GM19328 (cell line): Measurements from ENCODE around the gene LIPM.

ENCODE experiments used
- ATAC-seq: cut with Tn5 transposase; IDR thresholded peaks from one replicate; pipeline ENCODE4 v1.9.1; 2021; ENCODE audit warnings: mild to moderate bottlenecking, moderate library complexity; ENCODE audit not compliant: unreplicated experiment

Gene LIPM, protein sequence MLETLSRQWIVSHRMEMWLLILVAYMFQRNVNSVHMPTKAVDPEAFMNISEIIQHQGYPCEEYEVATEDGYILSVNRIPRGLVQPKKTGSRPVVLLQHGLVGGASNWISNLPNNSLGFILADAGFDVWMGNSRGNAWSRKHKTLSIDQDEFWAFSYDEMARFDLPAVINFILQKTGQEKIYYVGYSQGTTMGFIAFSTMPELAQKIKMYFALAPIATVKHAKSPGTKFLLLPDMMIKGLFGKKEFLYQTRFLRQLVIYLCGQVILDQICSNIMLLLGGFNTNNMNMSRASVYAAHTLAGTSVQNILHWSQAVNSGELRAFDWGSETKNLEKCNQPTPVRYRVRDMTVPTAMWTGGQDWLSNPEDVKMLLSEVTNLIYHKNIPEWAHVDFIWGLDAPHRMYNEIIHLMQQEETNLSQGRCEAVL

DNA sequence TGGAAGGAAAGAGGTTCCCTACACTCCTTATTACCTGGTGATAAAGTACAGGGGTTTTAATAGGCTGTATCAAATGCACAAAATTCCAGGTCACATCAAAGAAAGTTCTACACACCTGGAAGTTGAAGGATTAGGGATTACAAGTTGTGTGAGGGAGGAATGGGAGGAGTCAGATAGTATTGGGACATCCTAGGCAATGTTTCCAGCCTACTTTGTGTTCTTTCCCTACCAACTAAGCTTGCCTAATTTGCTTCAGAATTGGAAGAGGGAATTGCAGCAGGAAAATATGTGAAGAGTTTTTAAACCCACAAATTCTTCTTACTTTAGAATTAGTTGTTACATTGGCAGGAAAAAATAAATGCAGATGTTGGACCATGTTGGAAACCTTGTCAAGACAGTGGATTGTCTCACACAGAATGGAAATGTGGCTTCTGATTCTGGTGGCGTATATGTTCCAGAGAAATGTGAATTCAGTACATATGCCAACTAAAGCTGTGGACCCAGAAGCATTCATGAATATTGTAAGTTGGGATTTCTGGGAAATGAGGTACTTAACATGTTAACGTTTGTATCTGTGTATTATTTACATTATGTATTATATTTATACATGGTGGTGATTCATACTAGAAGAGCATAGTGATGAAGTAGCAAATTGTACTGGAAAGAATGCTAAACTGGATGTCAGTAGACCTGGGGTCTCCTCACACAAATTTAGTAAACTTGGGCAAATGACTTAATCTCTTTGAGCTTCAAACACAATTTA is at the start of gene LIPM:
TSS of gene LIPM (plus strand) at position 208 of the 763 bp plus-strand sequence. CDS start at position 375, 167 bp downstream.
- no peak for ATAC-seq

DNA sequence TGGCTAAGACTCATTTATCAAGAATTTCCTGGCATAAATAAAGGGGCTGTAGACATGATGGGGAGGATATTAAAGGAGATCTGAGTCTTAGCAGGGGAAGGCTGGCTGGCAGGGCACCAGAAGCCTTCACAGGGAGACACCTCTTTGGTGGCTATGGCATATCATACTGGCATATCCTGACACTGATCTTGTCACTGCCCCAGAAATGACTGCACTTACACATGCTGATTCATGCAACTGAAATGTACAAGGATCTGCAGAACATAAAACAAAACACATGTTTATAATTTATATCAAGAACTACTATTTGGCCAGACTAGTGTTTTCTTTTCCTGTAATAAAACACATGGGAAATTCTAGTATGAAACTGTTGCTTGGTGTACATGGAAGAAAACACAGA is 48.2 kb upstream of the LIPM start:
- ATAC-seq: no peak

DNA sequence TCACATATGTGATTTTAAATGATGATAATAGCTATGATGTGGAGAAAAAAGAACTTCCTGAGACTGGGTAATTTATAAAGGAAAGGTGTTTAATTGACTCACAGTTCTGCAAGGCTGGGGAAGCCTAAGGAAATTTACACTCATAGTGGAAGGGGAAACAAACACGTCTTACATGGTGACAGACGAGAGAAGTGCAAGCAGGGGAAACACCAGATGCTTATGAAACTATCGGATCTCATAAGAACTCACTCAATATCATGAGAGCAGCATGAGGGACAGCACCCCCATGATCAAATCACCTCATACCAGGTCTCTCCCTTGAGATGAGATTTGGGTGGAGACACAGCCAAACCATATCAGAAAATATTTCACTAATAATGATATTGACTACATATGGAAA is 46.8 kb upstream of the LIPM start:
- no peak for ATAC-seq

DNA sequence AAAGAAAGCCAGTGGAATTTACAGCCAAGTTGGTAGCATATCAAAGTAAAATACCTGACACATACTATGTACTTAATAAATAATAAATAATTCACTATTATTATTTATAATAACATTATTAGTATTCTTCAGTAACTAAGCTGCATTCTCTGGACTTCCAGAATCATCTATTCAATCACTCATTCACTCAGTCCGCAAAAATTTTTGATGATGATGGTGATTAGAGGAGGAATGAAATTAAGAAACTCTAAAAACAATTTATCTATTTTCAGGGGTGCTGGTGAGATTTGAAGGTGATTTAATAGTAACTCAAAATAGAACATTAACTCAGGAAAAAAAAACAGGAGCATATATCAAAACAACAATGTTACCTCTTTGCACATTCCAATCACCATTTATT is 45.9 kb upstream of the LIPM start:
- ATAC-seq: no peak

DNA sequence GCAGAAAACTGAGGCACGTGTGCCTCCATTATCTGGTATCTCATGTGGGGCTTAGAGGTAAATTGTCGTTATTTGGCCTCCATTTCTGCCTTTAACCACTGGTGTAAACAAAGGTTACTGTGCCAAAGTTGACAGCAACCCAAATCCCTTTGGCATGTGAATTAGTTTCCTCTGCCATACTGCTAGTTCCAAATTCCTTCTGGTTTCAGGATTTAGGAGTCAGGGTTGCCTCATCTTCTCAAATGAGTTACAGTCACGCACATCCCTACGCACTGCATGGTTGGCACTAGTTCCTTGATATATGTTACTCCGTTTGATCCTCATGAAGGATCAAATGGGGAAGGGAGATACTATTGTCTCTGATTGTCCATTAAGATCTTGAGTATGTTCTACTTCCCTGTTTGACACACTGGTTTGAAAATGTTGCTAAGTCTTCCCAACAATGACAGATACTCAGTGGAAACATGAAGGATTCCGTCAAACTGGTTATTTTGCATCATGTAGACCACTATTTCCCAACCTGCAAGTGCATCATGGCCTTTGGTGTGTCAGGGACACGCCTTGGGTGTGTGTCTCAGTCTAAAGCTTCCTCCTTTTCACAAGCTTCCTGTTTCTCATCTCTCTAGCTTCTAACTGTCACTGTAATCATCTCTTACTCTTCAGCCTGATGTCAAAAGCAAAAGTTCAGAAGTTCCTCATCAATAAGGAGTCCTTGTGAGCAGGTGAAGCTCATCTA is 43.0 kb upstream of the LIPM start, which contains the start of gene LIPN:
TSS of gene LIPN (plus strand) at position 655 of the 736 bp plus-strand sequence. CDS start 1,386 bp downstream, outside the sequence.
- ATAC-seq: no peak

DNA sequence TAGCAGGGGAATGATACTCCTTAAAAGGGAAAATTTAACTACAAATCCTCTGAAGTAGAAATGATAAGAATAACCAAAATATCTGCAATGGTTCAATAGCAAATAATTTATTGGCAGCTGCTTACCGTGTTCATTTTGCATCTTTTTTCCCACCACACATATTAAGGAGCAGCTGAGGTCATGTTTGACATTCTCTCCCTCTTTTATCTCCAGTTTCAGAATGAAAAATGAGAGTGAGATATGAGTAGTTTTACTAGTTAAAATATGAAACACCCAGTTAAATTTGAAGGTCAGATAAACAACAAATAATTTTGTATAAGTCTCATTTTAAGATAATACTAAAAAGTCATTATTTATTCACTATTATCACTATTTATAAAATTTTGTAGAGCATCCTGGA is 39.6 kb upstream of the LIPM start:
- no peak for ATAC-seq

DNA sequence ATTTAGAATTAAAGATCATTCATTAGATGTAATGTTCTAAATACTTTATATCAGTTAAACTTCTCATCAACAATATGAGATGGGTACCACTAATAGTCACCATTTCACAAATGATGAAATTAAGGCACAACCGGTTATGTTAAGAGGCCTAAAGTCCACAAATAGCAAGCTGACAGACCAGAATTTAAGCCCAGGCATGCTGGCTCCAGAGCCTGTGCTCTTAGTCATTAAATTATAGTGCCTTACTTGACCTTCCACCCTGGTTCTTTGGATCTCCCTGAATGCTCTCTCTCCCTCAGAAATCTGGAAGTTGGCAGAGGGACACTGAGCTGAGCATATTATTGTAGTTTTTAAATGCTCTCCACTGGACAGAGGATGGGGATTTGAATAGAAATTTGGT is 39.1 kb upstream of the LIPM start:
- no peak for ATAC-seq

DNA sequence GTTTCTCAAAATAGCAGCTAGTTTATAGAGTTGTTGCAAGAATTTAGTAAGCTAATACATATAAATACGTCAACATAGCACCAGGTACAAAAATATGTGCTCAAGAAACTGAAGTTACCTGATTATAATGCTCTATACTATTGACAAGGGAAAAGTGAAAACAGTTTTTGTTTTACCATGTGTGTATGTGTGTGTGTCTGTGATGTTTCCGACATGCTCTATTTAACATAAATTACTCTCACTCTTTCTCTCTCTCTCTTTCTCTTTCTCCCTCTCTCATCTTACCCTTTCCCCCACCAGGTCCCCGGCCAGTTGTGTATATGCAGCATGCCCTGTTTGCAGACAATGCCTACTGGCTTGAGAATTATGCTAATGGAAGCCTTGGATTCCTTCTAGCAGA is 38.4 kb upstream of the LIPM start:
- ATAC-seq: no peak

DNA sequence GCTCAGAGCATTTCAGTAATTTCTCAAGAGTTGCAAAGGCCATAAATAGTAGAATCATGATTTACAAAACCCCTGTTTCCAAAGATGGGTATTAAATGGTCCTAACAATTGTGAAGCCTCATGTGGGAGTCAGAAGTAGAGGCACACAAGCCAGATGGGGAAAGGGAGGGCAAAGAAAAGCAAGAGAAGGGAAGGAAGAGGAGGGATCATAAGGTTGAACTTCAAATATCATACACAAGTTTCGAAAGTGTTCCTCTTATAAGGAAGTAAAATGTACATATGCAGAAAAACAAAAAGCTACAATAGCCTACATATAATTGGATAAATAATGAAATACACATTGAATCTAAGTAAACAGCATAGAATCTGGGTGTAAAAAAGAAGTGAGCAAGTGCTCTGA is 36.7 kb upstream of the LIPM start:
- no peak for ATAC-seq

DNA sequence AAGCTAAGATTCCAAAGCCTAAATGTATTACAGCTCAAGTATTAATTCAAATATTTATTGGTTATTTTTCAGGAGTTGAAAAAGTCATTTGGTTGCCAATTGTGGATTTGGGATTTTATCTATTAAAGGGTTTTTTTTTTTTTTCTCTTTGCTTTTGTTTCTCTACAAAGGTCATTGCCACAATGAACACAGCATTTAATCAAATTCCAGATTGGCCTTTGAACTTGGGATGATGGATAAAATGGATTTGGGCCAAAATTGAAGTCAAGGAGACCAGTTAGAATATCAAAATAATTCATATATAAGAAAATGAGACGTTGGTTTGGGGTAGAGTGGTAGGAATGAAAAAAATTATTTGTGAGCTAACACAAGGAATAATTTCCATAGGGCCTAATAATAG is 33.1 kb upstream of the LIPM start:
- no peak for ATAC-seq

DNA sequence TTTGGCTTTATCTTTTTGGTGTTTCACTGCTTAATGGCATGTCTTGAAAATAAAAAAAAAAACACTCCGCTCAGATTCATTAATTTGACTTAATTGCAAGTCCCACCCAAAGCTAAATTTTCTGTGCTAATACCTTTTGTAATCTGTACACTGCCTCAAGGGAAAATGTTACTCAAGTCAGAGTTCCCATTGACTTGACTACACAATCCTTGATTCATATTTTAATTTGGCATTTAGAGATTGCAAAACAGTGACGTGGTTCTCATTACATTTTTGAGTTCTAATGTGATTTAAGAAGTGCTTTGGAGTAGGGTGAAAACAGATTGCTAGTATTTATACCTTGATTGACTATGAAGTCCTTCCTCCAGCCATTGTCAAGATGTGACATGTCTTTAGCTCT is 21.3 kb upstream of the LIPM start:
- ATAC-seq: no peak

DNA sequence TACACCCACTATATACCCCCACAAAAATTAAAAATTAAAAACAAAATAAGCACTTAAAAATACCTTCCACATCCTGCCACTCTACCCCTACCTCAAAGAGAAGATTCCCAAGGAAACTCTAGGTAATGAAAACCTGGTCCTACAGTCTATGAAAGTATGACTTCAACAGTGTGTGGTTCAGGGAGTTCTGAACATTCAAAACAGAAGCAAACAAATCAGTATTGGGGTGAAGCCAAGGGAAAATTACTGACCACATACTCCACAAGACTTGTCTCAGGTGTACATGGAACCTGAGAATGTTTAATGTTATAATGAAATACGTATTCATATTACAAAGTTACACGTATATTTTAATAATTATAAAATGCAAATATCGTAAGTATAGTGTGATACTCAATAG is 20.3 kb upstream of the LIPM start:
- no peak for ATAC-seq

DNA sequence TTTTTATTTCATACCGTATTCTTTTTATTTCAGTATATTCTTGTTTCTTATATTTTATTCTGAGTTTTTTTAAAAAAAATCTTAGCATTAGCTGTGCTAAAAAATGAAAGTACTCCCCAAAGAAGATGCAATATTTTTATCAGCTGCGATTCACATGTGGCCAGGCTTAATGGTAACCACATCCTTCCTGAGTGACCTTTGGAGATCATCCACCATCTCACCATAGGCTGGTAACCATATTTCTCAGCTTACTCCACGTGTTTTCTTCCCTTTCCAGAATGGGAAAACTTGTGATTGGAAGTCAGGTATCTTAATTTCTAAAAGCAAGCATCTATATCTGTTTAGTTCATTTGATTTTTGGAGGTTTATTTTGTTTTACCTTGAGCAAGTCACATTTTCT is 18.8 kb upstream of the LIPM start:
- no peak for ATAC-seq

DNA sequence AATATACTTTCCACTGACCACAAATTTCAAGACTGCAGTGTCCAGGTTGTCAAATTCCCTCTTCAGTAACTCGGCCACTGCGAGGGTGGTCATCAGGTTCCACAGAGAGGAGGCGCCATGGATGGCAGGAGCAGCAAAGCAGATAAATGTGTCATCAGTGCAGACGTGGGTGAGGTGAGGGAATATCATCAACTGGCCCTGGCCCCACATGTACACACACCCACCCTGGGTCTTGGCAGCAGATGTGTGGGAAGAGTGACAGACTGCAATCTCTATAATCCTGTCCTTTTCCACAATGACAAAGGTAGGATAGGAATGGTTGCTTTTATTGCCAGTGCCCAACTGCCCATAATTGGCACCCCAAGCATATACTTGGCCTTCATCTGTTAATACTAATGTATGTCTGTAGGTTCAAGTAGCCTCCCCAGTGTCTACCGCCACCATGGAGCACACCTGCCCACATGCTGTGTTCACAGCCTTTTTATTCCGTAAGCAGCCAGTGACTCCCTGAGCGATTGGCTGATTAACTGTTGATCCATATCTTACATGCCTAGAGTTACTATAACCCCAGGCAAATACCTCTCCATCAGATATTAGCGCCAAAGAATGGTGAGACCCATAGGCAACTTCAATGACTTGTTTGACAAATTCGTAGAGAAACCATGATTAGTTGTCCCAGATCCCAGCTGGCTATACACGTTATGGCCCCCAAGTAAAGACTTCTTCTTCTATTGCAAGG is 16.3 kb upstream of the LIPM start:
- no peak for ATAC-seq

DNA sequence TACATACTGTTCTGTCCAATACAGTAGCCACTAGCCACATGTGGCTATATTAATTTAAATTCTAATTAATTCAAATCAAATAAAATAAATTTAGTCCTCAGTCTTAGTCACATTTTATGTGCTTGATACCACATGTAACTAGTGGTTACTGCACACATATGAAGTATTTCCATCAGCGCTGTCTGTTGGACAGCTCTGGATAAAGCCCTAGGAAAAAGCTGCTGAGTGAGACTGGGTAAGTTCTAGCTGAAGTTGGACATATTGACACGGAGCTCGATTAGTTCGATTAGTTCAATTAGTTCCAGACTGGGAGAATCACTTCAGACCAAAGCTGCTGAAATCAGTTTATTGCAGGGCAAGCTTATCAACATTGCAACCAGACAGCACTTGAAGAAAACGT is 15.1 kb upstream of the LIPM start:
- no peak for ATAC-seq

DNA sequence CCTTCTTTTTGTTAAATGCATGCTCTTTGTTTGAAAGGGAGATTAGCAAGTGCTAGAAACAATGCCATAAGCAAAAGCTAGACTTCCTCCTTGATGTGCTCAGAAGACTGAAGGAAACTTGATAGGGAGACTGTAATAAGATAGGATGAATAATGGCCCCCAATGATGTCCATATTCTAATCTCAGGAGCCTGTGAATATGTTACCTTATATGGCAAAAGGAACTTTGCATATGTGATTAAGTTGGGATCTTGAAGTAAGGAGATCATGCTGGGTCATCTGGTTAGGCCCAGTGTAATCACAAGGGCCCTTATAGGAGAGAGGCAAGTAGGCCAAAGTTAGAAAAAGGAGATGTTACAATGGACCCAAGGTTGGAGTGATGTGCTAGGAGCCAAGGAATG is 13.6 kb upstream of the LIPM start:
- ATAC-seq: no peak

DNA sequence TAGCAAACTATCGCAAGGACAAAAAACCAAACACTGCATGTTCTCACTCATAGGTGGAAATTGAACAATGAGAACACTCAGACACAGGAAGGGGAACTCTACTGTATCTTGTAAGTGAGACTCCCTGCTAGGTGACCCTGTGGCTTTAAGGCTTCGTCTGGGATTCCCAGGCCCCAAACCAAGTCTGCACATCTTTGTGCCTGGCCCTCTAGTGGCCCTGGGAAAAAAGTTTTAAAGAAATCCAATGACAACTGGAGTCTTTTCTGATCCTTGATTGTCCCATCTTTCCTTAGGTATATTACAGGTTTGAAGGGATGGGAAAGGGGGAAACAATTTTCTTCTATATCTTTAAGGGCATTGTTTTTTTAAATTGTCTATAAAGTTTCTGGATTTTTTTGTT is 10.6 kb upstream of the LIPM start:
- no peak for ATAC-seq

DNA sequence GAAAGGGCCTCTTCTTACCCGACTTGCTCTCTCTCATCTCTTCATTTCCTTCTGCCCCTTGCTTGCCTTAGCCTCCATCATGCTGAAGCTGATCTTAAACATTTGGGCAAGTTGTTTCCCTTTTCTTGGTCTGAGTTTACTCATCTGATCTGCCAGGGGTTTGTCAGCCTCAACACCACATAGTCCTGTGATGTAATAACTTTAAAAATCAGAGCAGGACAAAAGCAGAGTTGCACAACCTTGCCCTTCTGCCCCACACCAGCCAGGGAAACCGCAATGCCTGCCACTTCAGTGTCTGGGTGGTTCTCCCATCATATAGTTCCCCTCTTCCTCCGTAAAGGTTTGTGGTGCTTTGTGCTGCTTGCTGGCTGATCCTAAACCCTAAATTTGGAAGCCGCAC is 9.9 kb upstream of the LIPM start:
- ATAC-seq: no peak

DNA sequence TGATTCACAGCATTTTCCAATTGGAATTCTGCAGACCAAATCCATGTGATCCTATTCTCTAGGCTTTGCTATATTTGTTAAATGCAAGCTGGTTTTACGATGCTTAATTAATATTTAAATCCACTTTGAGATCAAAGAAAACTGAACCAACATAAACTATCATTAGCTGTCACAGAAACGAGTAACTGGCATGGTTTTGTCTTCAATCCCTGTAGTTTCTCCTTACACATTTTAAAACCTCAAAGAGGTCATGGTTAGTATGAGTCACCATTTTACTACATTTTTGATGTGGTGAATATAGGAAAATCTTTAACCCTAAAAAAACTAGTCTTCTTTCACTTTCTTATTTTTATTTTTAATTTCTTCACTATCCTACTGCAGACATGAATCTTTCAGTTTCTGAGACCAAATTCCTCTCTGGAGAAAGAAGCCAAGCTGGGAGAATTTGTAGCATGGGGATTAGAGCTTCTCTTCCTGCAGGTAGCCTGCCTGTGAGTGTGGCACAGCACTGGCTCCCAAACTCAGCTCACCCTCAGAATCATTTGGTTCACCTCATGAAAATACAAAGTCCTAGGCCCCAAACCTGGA is 8.7 kb upstream of the LIPM start:
- ATAC-seq: no peak

DNA sequence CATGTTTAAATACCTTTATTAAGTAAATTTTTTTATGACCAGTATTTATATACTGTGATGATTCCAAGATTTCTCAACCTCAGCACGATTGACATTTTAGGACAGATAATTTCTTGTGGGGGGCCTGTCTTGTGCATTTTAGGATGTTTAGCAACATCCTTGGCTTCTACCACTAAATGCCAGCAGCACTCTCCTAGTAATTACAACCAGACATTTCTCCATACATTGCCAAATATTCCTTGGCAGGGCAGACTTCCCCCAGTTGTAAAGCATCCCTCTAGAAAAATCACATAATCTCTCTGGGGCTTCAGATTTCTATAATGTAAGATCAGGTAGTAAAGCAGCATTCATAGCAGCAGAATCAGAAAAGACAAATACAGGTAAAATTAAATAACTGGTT is 7.8 kb upstream of the LIPM start:
- no peak for ATAC-seq
